H1 (cell line): ENCODE data around the gene CENPX. TPM values are rescaled to one million over a fixed set of nuclear protein-coding genes. Genes with fewer than 3 reads are reported as not detected.

ENCODE experiments used
- CHD7 ChIP-seq: fragments of 300-600 bp; sonication (generic); IDR thresholded peaks from 2 replicates; pipeline ENCODE4 v1.7.1; 2012; ENCODE audit warnings: low read length, moderate library complexity, mild to moderate bottlenecking, inconsistent platforms; ENCODE audit not compliant: insufficient replicate concordance
- CTBP2 ChIP-seq: IDR thresholded peaks from 2 replicates; pipeline ENCODE4 v1.7.0; 2011; ENCODE audit warnings: borderline replicate concordance, mild to moderate bottlenecking, moderate library complexity, mixed read lengths, low read length; ENCODE audit not compliant: insufficient read depth, insufficient read length
- EGR1 ChIP-seq: IDR thresholded peaks from 2 replicates; pipeline ENCODE4 v1.6.1; 2011; ENCODE audit warnings: low read depth, low read length, borderline replicate concordance
- GTF2F1 ChIP-seq: IDR thresholded peaks from 2 replicates; pipeline ENCODE4 v1.6.1; 2012; ENCODE audit warnings: low read depth, low read length, improper control_type of control experiment, borderline replicate concordance
- KDM4A ChIP-seq: IDR thresholded peaks from one replicate; pipeline ENCODE4 v1.7.1; 2012; ENCODE audit warnings: low read depth, mild to moderate bottlenecking, moderate library complexity, low read length, inconsistent platforms; ENCODE audit not compliant: severe bottlenecking
- RAD21 ChIP-seq, 2 experiments: IDR thresholded peaks in 1 of 2; conservative IDR thresholded peaks in 1 of 2; 2 replicates each; pipeline ENCODE4 v1.6.1; 2011; ENCODE audit warnings: low read depth in 2 of 2, low read length in 2 of 2, improper control_type of control experiment in 1 of 2, inconsistent platforms in 1 of 2, mild to moderate bottlenecking in 1 of 2, moderate library complexity in 1 of 2
- SIX5 ChIP-seq: IDR thresholded peaks from 2 replicates; pipeline ENCODE4 v1.6.1; 2011; ENCODE audit warnings: mild to moderate bottlenecking, low read depth, low read length
- SP1 ChIP-seq: IDR thresholded peaks from 2 replicates; pipeline ENCODE4 v1.6.1; 2011; ENCODE audit warnings: low read depth, low read length
- TCF12 ChIP-seq: IDR thresholded peaks from 2 replicates; pipeline ENCODE4 v1.6.1; 2011; ENCODE audit warnings: low read depth, mild to moderate bottlenecking, low read length
- USF2 ChIP-seq: IDR thresholded peaks from 2 replicates; pipeline ENCODE4 v1.6.1; 2011; ENCODE audit warnings: low read length, improper control_type of control experiment
- polyA plus RNA-seq, 7 experiments: library from polyadenylated mRNA; depleted of rRNA in 3 of 7; stranded (reverse) in 5 of 7; unstranded in 2 of 7; fragments of >200 nt in 5 of 7; fragments of 200-250 nt in 2 of 7; gene quantifications; 1 replicate in 5 of 7; 2 replicates in 1 of 7; 4 replicates in 1 of 7; pipeline versions ENCODE4 v1.2.1 to v1.2.3, GENCODE V29; 2011 to 2013; ENCODE audit warnings: missing spikeins in 2 of 7, mixed read lengths in 2 of 7
- total RNA-seq: library from RNA; stranded (reverse); fragmentation: NEBNext Ultra II Directional; extraction: Animal tissue kit (Norgen Biotek cat#: 25700); gene quantifications from 2 replicates; pipeline ENCODE4 v1.2.1, GENCODE V29; 2021

CENPX gene
- total and polyA plus RNA-seq, 2 of the 8 experiments (the other 6 are each of a cell fraction or from before 2014, with no cell fraction given) = 116 to 122 TPM

GRCh38 chr17:82029391-82029790 is 6.7 kb upstream of the CENPX start (continued):
- TF ChIP-seq CHD7 = no peak
- TF ChIP-seq KDM4A = no peak
- TF ChIP-seq CTBP2 = no peak
- no peak for TF ChIP-seq SP1
- no peak for TF ChIP-seq EGR1
- no peak for TF ChIP-seq USF2
- no peak for TF ChIP-seq RAD21 (IDR thresholded peaks at IDR 0.05 in 1 of 2, conservative IDR thresholded peaks at IDR 0.05 in 1 of 2; ENCODE audit: low read depth in 2 of 2, low read length in 2 of 2)
- TF ChIP-seq GTF2F1 = no peak
- no peak for TF ChIP-seq SIX5
- no peak for TF ChIP-seq TCF12
